T-cell (primary cell): Measurements from ENCODE around the gene SKIC2. TPM values are rescaled to one million over a fixed set of nuclear protein-coding genes. Genes with fewer than 3 reads are reported as not detected.

ENCODE experiments used
- ATAC-seq, 4 experiments: fragments of 200-7000 bp in 3 of 4; fragments of 150-1000 bp in 1 of 4; cut with Tn5 transposase; replicated peaks in 1 of 4; 1 replicate in 3 of 4; 2 replicates in 1 of 4; pipeline ENCODE4 v1.10.0; 2021; ENCODE audit warnings: moderate library complexity in 3 of 4, mild to moderate bottlenecking in 2 of 4, moderate number of reproducible peaks in 1 of 4
- CTCF ChIA-PET, 2 donors: fragments of 300-600 bp; sonication (Branson Sonifier 250); formaldehyde crosslinking; loops; one replicate each; lab custom pipeline; 2022; ENCODE audit warnings: antibody characterized with exemption in 2 of 2; lab: Charles Lee
- POLR2A ChIA-PET, 2 donors: fragments of 300-600 bp; sonication (Branson Sonifier 250); formaldehyde crosslinking; loops; one replicate each; lab custom pipeline; 2022; ENCODE audit warnings: antibody characterized with exemption in 2 of 2; lab: Charles Lee
- DNase-seq, 35 experiments: peaks; one replicate each; pipeline versions ENCODE4 v3.0.0 to v3.0.0-alpha.2; 2013 to 2023
- H3K27ac ChIP-seq: one replicate; pipeline ENCODE4 v1.5.1; 2013; ENCODE audit warnings: low read length
- H3K27me3 ChIP-seq, 2 experiments: replicated peaks in 1 of 2; 1 replicate in 1 of 2; 2 replicates in 1 of 2; pipeline versions ENCODE4 v1.6.1 to v1.7.0; 2013; ENCODE audit warnings: low read length in 1 of 2, mixed read lengths in 1 of 2; ENCODE audit not compliant: control insufficient read depth in 2 of 2, insufficient read depth in 2 of 2; ENCODE audit errors: extremely low read depth in 1 of 2
- H3K36me3 ChIP-seq, 2 donors: 1 replicate in 1 of 2; 2 replicates in 1 of 2; pipeline versions ENCODE4 v1.6.1 to v1.7.0; 2013; ENCODE audit warnings: low read length in 1 of 2; ENCODE audit not compliant: control insufficient read depth in 2 of 2, insufficient read depth in 1 of 2; ENCODE audit errors: extremely low read depth in 1 of 2
- H3K4me1 ChIP-seq, 2 experiments: 1 replicate in 1 of 2; 2 replicates in 1 of 2; pipeline versions ENCODE4 v1.6.1 to v1.7.0; 2013; ENCODE audit warnings: low read length in 2 of 2, mixed read lengths in 1 of 2; ENCODE audit not compliant: insufficient read depth in 2 of 2, control insufficient read depth in 1 of 2; ENCODE audit errors: extremely low read depth in 1 of 2
- H3K4me3 ChIP-seq, 2 donors: 1 replicate in 1 of 2; 2 replicates in 1 of 2; pipeline versions ENCODE4 v1.5.1 to v1.7.0; 2013; ENCODE audit warnings: mild to moderate bottlenecking in 2 of 2, low read length in 1 of 2, moderate library complexity in 1 of 2; ENCODE audit not compliant: control insufficient read depth in 1 of 2; ENCODE audit errors: extremely low read depth in 1 of 2
- H3K9me3 ChIP-seq: 2 replicates; pipeline ENCODE4 v1.7.0; 2013
- H3K27ac Mint-ChIP-seq, 2 donors: one replicate each; pipeline ENCODE4 v1.8.0; 2020 to 2021; ENCODE audit warnings: mild to moderate bottlenecking in 2 of 2, mixed read lengths in 2 of 2
- H3K27me3 Mint-ChIP-seq, 2 donors: one replicate each; pipeline ENCODE4 v1.8.0; 2021 to 2022; ENCODE audit warnings: mixed read lengths in 2 of 2
- H3K36me3 Mint-ChIP-seq: one replicate; pipeline ENCODE4 v1.8.0; 2021; ENCODE audit warnings: mixed read lengths
- H3K4me1 Mint-ChIP-seq, 3 donors: one replicate each; pipeline ENCODE4 v1.8.0; 2020 to 2022; ENCODE audit warnings: mixed read lengths in 3 of 3, mild to moderate bottlenecking in 1 of 3
- H3K4me3 Mint-ChIP-seq, 3 donors: one replicate each; pipeline ENCODE4 v1.8.0; 2020 to 2022; ENCODE audit warnings: mild to moderate bottlenecking in 3 of 3, mixed read lengths in 3 of 3, moderate library complexity in 3 of 3
- H3K9me3 Mint-ChIP-seq, 3 donors: one replicate each; pipeline ENCODE4 v1.8.0; 2020 to 2022; ENCODE audit warnings: mixed read lengths in 3 of 3
- WGBS: methylation state at CpG from one replicate; pipeline ENCODE4 v1.1.5; 2013; ENCODE audit warnings: missing lambda C conversion rate; ENCODE audit not compliant: insufficient coverage; 5-methylcytosine and 5-hydroxymethylcytosine counted together
- total RNA-seq, 35 experiments: library from RNA in 6 of 35; stranded (reverse) in 6 of 35; fragments of 120-200 nt in 1 of 35; gene quantifications; one replicate each; pipeline versions ENCODE4 v1.2.1 to v1.2.4 and lab custom pipeline; 2013 to 2026

Gene SKIC2
- total RNA-seq, 5 donors from 2014 or later (not counting 1 experiment from before 2014, with no cell fraction given) = 104 to 169 (median 112) TPM

DNA sequence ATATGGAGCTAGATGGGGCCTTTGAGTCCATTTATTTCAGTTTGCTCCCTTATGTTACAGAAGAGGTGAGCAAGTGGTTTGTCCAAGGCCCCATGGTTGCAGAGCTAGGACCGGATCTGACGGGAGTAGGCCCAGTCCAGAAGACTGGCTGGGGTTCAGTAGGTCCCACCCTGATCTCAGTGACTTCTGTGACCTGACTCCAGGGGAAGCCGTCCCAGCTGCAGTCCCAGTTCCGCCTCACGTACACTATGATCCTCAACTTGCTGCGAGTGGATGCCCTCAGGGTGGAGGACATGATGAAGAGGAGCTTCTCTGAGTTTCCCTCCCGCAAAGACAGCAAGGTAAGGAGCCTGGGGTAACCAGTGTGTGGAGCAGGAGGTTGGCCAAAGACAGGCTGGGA is 7.5 kb downstream of the SKIC2 start:
- ChIA-PET POLR2A (interaction anchor here (0.6 to 0.7 kb wide), 2 partner anchors 11 to 111 kb away, joined by 4 to 7 read pairs; no protein-coding TSS in a partner anchor), CTCF (interaction anchor here in 1 of 2 donors (0.7 kb wide), 1 partner anchor 768 kb away, joined by 3 read pairs; no protein-coding TSS in a partner anchor)
- no peak for DNase-seq
- no peak for ATAC-seq
- Histone ChIP-seq H3K27ac (no peak overlapping the region), H3K9me3 (no peaks in the 10 kb centered on the region), H3K27me3 (no peaks in the 10 kb centered on the region), H3K36me3 (peaks cover 39 to 83% of the 10 kb centered on the region in 2 donors), H3K4me1 (peaks cover 2 to 14% of the 10 kb centered on the region in 2 experiments), H3K4me3 (no peak overlapping the region)
- Mint-ChIP-seq H3K36me3 (peaks cover 58% of the 10 kb centered on the region), H3K4me1 (peaks cover 26 to 35% (median 27%) of the 10 kb centered on the region in 3 donors), H3K27ac (no peak overlapping the region), H3K27me3 (no peaks in the 10 kb centered on the region), H3K9me3 (no peaks in the 10 kb centered on the region), H3K4me3 (no peak overlapping the region)
- 98% methylated on average over 7 of the region's 7 CpGs for WGBS

DNA sequence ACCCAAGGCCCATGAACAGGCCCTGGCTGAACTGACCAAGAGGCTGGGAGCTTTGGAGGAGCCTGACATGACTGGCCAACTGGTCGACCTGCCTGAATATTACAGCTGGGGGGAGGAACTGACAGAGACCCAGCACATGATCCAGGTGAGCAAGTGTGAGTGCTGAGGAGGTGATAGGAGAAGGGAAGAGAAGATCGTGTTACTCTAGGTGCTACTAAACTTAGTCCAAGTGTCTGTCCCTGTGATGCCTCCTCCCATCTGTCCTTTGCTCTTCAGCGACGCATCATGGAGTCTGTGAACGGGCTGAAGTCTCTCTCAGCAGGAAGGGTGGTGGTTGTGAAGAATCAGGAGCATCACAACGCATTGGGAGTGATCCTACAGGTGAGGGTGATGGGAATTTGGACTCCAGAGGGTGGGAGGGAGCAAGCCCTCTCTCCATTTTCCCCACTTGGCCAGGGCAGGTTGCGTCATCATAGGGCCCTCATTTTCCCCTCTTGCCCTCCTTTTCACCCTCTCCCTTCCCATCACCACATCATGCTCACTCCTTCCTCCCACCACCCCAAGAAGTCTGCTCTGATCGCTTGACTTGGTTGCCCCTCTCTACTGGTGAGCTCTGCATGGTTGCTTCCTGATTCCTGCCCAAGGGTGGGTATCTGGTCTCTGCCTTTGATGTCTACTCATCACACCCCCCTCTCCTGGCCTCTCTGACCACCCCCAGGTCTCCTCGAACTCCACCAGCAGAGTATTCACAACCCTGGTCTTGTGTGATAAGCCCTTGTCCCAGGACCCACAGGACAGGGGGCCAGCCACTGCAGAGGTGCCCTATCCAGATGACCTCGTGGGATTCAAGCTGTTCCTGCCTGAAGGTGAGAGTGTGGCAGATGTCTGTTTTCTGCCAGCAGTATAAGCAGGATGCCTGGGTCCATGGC is 8.3 kb downstream of the SKIC2 start:
- WGBS = 90% methylated on average over 4 of the region's 10 CpGs
- no peak overlapping the region for H3K4me3 Mint-ChIP-seq
- Histone ChIP-seq H3K9me3 (no peaks in the 10 kb centered on the region), H3K4me1 (peaks cover 3 to 17% of the 10 kb centered on the region in 2 experiments), H3K36me3 (peaks cover 33 to 76% of the 10 kb centered on the region in 2 donors), H3K27me3 (no peaks in the 10 kb centered on the region), H3K4me3 (no peak overlapping the region), H3K27ac (no peak overlapping the region)
- H3K36me3 Mint-ChIP-seq = peaks cover 51% of the 10 kb centered on the region
- H3K4me1 Mint-ChIP-seq = peaks cover 22 to 35% (median 27%) of the 10 kb centered on the region in 3 donors
- DNase-seq (no peak), ATAC-seq (no peak)
- no peaks in the 10 kb centered on the region for H3K27me3 Mint-ChIP-seq
- H3K27ac Mint-ChIP-seq = peak overlapping the region in 1 of 2 donors; percentile 52
- ChIA-PET CTCF (no interaction called here), POLR2A (no interaction called here)
- no peaks in the 10 kb centered on the region for H3K9me3 Mint-ChIP-seq

DNA sequence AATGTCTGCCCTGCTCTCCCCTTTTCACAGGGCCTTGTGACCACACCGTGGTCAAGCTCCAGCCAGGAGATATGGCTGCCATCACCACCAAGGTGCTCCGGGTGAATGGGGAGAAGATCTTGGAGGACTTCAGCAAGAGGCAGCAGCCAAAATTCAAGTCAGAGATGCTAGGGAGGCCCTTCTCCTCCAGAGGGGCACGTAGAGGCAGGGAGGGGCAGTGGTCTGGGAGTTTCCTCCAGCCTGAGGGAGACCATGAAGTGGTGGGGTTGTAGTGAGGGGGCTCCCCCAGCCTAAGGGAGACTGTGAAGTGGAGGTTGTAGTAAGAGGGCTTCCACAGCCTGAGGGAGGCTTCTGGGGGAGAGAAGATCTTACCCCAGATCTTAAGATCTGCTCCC is 8.9 kb downstream of the SKIC2 start:
- POLR2A ChIA-PET = no interaction called here
- no peak for DNase-seq
- Histone ChIP-seq H3K36me3 (peaks cover 33 to 69% of the 10 kb centered on the region in 2 donors), H3K9me3 (no peaks in the 10 kb centered on the region), H3K27me3 (no peaks in the 10 kb centered on the region), H3K27ac (no peak overlapping the region), H3K4me3 (no peak overlapping the region), H3K4me1 (peaks cover 7 to 22% of the 10 kb centered on the region in 2 experiments)
- ATAC-seq = no peak
- H3K36me3 Mint-ChIP-seq = peaks cover 44% of the 10 kb centered on the region
- H3K27ac Mint-ChIP-seq = no peak overlapping the region
- H3K4me3 Mint-ChIP-seq = no peak overlapping the region
- no peaks in the 10 kb centered on the region for H3K27me3 Mint-ChIP-seq
- 94% methylated on average over 3 of the region's 3 CpGs for WGBS
- H3K4me1 Mint-ChIP-seq = peaks cover 28 to 40% (median 33%) of the 10 kb centered on the region in 3 donors
- CTCF ChIA-PET = no interaction called here
- H3K9me3 Mint-ChIP-seq = no peaks in the 10 kb centered on the region

DNA sequence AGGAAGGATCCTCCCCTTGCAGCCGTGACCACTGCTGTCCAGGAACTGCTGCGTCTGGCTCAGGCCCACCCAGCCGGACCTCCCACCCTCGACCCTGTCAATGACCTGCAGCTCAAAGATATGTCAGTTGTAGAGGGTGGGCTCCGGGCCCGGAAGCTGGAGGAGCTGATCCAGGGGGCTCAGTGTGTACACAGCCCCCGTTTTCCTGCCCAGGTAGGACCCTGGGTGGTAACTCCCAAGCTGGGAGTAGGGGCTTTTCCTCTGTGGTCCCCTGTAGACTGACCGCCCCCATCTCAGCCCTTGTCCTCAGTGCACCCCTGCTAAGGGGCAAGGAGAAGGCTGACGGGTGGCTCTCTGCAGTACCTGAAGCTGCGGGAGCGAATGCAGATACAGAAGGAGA is 9.4 kb downstream of the SKIC2 start:
- H3K4me1 ChIP-seq = peaks cover 11 to 26% of the 10 kb centered on the region in 2 experiments
- POLR2A ChIA-PET = no interaction called here
- Mint-ChIP-seq H3K27me3 (no peaks in the 10 kb centered on the region), H3K4me1 (peaks cover 32 to 44% (median 37%) of the 10 kb centered on the region in 3 donors), H3K9me3 (no peaks in the 10 kb centered on the region), H3K27ac (no peak overlapping the region), H3K36me3 (peaks cover 40% of the 10 kb centered on the region), H3K4me3 (no peak overlapping the region)
- 96% methylated on average over 9 of the region's 11 CpGs for WGBS
- ATAC-seq (no peak), DNase-seq (no peak)
- H3K9me3 ChIP-seq = no peaks in the 10 kb centered on the region
- no peak overlapping the region for H3K4me3 ChIP-seq
- no peaks in the 10 kb centered on the region for H3K27me3 ChIP-seq
- CTCF ChIA-PET = no interaction called here
- no peak overlapping the region for H3K27ac ChIP-seq
- H3K36me3 ChIP-seq = peaks cover 33 to 65% of the 10 kb centered on the region in 2 donors

DNA sequence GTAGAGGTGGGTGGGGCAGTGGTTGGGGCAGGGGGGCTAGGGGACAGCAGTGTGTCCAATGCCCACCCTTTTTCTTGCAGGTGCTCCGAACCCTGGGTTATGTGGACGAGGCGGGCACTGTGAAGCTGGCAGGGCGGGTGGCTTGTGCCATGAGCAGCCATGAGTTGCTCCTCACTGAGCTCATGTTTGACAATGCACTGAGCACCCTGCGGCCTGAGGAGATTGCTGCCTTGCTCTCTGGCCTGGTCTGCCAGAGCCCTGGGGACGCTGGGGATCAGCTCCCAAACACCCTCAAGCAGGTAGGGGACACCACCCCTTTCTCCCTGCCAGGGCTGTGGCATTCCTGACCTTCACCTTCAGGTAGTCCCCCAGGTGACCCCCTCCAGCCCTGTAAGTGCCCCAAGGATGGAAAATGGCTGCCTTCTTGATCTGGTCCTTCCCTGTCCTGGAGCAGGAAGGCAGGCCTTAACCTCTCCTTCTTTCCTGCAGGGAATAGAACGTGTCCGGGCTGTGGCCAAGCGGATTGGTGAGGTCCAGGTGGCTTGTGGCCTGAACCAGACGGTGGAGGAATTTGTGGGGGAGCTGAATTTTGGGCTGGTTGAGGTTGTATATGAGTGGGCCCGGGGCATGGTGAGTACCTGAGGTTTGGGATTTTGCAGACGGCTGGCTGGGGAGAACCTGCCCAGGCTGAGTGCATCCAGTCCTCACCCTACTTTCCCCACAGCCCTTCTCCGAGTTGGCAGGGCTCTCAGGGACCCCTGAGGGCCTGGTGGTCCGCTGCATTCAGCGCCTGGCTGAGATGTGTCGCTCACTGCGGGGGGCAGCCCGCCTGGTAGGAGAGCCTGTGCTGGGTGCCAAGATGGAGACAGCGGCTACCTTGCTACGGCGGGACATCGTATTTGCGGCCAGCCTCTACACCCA is 10.1 kb downstream of the SKIC2 start:
- Mint-ChIP-seq H3K4me3 (peak overlapping the region; percentile 57 to 92 (median 59)), H3K4me1 (peaks cover 34 to 52% (median 43%) of the 10 kb centered on the region in 3 donors), H3K36me3 (peaks cover 35% of the 10 kb centered on the region)

More for the DNA sequence above, 10.1 kb downstream of the SKIC2 start:
- no peaks in the 10 kb centered on the region for H3K9me3 ChIP-seq
- ChIA-PET POLR2A (interaction anchor here (0.6 to 1.2 kb wide), 2 partner anchors 10 to 927 kb away, joined by 3 read pairs; partner anchors contain the start of gene SKIC2 (in 1 of the 2)), CTCF (no interaction called here)
- H3K4me3 ChIP-seq = no peak overlapping the region
- peaks cover 12 to 26% of the 10 kb centered on the region in 2 experiments for H3K4me1 ChIP-seq
- 93% methylated on average over 15 of the region's 23 CpGs for WGBS
- Mint-ChIP-seq H3K27ac (peak overlapping the region in 1 of 2 donors; percentile 84), H3K27me3 (no peaks in the 10 kb centered on the region), H3K9me3 (no peaks in the 10 kb centered on the region)
- ATAC-seq (no peak), DNase-seq (no peak)
- no peaks in the 10 kb centered on the region for H3K27me3 ChIP-seq
- H3K36me3 ChIP-seq = peaks cover 33 to 58% of the 10 kb centered on the region in 2 donors
- no peak overlapping the region for H3K27ac ChIP-seq
